HEK293 (cell line): ENCODE measurements around the gene TMEM174.

Experiments used
- BCL6B ChIP-seq: fragments of 450-650 bp; formaldehyde crosslinking; IDR thresholded peaks from 2 replicates; pipeline ENCODE4 v1.5.1; 2017; ENCODE audit warnings: missing biosample characterization, missing genetic modification characterization
- KLF16 ChIP-seq: fragments of 450-650 bp; formaldehyde crosslinking; IDR thresholded peaks from 2 replicates; pipeline ENCODE4 v1.5.1; 2017; ENCODE audit warnings: missing biosample characterization, missing genetic modification characterization
- REST ChIP-seq: fragments of 450-650 bp; formaldehyde crosslinking; IDR thresholded peaks from 2 replicates; pipeline ENCODE4 v1.5.1; 2016; ENCODE audit warnings: missing biosample characterization, missing genetic modification characterization

DNA sequence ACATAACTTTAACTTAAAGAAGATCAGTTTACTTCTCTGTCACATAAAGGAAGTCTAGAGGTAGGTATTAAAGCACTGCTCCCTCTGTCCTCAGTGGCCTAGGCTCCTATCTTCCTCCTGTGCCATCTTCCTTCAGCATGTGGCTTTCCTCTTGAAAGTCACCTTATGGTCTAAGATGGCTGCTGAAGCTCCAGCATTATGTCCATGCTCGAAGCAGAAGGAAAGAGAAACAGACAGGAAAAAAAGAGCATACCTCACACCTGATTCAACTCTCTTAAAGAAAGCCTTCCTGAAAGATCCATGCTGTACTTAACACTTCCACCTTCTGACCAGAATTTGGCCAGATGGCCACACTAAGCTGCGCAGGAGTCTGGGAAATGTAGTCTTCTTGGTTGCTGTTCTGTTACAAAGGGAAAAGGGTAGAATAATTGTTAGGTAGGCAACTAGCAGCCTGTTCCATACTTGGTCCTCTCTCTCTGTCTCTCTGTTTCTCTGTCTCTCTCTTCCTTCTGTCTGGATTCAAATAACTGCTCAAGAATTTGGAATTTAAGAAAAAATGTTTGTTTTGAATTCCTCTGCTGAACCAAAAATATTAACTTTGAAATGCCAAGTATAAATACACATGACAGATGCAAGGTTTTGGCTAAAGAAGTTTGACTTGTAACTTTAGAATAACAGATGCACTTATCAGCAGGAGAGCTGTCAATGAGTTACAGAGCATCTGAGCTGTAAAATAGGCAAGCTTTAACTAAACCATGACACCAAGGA, 16.0 kb downstream of the TMEM174 start:
- TF ChIP-seq KLF16 (tag by site-specific recombination): no peak
- TF ChIP-seq BCL6B (tag by site-specific recombination): 0 out of 2 replicates have a peak, but pooled peaks have one; percentile 16
- no peak for TF ChIP-seq REST (tag by site-specific recombination)
